NOMO-1 treated with dmso at 0.1 percent for 144 hours (cell line): ENCODE results near the gene BAG1.

ENCODE experiments used
- DNase-seq: peaks from one replicate; lab custom pipeline; 2025; ENCODE audit not compliant: unreplicated experiment; lab: John Stamatoyannopoulos, UW

Gene BAG1

GRCh38 chr9:33264473-33265177 is at the start of gene BAG1, which contains the start of gene CHMP5:
TSS of gene BAG1 (minus strand) at chr9:33264708.
TSS of gene CHMP5 (plus strand) at chr9:33265049. CDS start at chr9:33265079, 30 bp downstream.
- DNase-seq = peak; percentile 100

- DNase-seq = no peak
Observed at GRCh38 chr9:33311953-33312352, 47.4 kb upstream of the BAG1 start.

GRCh38 chr9:33310748-33311147 is 46.2 kb upstream of the BAG1 start:
- no peak for DNase-seq

DNA sequence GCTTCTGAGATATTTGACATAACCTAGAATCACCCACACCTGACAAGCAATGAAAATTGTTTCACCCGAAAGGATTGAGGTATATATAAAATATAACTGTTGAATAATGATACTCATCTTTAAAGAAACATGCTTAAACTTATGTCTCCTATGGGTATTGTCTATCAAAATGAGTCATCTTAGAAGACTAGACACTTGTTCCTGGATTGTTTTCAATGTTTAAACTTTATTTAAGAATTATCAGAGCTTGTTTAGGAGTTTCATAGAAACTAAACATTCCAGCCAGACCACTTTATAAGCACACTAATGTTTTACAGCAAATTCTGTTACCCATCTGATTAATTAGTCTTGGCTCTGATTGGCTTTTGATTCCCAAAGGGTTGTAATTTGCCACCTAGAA is 45.4 kb upstream of the BAG1 start:
- no peak for DNase-seq

DNA sequence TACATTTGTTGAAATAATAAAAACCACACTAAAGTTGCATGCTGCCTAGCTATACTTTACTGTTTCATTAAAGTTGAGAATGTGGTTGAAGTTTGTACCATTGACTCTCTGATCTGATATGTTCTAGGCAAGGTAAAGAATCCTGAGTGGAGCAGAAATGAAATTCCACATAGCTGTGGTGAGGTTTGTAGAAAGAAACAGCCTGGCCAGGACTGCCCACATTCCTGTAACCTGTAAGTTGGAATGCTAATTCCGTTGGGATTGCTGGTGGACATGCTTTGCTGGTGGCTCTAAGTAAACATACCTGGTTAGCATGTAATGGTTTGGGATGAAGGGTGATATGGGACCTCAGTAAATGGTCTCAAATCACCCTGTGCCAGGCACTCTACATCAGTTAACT is 42.6 kb upstream of the BAG1 start:
- DNase-seq = no peak

GRCh38 chr9:33306037-33306436 is 41.5 kb upstream of the BAG1 start:
- no peak for DNase-seq

DNA sequence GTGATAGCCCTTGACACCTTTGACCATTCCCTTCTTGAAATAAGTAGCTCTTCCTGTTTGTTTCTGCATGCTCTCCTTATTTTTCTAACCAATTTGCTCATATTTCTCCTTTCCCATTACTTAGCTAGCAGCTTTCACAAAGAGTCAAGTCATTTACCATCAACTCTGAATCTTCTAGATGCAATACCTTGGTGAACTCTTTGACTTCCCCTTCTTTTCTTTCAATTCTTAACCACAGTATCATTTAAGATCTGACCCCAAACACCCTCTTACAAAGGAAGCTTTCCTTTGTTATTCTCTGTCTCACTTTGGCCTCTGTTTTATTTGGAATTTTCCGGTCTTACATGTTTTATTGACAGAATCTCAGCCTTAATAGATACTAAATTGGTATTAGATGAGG is 39.9 kb upstream of the BAG1 start:
- no peak for DNase-seq

DNA sequence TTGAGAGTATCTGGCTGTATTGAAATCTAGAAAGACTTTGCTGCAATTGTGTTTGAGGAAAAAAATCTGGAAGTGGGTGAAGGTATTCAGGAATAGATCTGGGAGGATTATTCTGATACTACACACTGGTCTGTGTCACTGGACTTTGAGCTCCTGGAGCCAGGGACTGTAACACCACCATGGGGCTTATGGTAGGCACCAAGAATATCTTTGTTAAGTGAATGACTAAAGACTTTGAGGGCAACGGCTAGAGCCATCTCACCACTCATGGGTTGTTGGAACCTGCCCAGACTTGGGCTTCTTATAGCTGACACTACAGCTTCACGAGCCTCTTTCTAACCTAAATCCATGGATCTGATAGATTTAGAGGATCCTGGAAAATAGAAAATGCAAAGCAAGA is 36.0 kb upstream of the BAG1 start:
- no peak for DNase-seq

DNA sequence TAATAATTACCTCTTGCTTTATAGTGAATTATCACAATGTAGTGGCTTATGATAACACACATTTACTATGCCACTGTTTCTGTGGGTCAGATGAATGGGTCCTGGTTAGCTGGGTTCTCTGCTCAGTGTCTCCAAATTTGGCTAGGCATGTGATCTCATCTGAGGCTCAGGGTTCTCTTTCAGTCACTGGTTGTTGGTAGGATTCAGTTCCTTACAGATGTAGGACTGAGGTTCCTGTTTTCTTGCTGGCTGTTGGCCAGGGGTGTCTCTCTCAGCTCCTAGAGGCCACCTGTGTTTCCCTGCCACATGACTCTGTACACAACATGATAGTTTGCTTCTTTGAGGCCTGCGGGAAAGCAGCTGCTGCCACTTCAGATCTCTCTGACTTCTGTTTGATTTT is 32.9 kb upstream of the BAG1 start:
- peak; percentile 91 for DNase-seq

DNA sequence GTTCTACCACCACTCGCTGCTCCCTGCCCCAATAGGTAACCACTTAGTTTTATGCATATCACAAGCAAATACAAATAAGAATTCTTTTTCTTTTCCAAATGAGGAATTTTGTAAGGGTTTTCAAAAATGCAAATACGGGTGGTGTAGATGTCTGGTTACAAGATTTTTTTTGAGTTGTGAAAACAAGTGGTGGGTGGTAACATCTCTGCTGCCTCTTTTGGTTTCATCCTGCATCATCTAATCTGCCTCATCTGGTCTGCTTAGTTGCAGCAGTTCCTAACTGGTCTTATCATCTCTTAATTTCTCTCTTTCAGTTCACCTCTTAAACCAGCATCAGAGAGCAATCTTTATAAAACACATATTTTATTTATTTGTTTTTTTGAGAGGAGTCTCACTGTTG is 31.1 kb upstream of the BAG1 start:
- no peak for DNase-seq

- DNase-seq = no peak
Observed at GRCh38 chr9:33294670-33295432, 30.3 kb upstream of the BAG1 start.

GRCh38 chr9:33293782-33294181 is 29.3 kb upstream of the BAG1 start:
- DNase-seq = no peak

GRCh38 chr9:33291901-33292300 is 27.4 kb upstream of the BAG1 start:
- no peak for DNase-seq

GRCh38 chr9:33291031-33291397 is 26.5 kb upstream of the BAG1 start:
- no peak for DNase-seq

GRCh38 chr9:33290247-33291030 is 25.9 kb upstream of the BAG1 start, which contains the start of gene NFX1:
TSS of gene NFX1 (plus strand) at chr9:33290516. CDS start at chr9:33290573, 57 bp downstream.
- peak; percentile 99 for DNase-seq

GRCh38 chr9:33289936-33290246 is 25.4 kb upstream of the BAG1 start:
- DNase-seq = no peak

DNA sequence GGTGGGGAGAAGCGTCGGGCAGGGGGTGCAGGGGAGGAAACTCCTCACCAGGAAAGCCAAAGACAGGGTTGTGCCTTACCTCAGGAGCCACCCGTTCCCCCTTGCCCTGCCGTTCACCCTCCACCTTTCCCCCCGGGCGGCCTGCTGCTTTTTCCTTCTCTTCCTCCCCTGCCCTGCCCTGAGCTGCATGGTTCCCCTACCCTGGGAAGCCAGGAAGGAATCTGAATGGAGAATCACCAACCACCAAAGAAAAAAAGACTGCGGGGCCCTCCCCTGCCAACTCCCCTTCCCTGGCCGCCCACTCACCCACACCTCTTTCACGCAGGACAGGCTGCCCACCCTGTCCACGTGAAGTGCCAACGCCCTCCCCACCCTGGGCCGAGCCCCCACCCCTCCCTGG is 25.0 kb upstream of the BAG1 start:
- no peak for DNase-seq

GRCh38 chr9:33288828-33289483 is 24.4 kb upstream of the BAG1 start:
- no peak for DNase-seq

DNA sequence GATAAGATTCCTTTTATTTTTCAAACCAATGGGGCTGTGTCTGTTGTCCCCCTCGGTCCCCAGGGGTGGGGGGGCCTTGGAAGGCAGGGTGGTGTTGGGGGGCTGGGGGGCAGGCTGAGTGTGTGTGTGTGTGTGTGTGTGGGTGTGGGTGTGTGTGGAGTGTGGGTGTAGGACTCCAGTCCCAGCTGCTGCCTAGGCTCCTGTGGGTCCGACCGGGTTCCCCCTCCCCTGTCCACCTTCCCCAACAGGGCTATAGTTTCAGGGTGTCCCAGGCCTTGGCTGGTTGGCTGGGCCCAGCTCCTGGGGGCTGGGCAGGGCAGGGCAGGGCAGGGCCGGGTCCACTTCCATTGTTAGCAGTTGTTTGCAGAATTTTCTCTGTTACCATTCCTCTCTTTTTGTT is 23.7 kb upstream of the BAG1 start:
- no peak for DNase-seq

- peak; percentile 76 for DNase-seq
Observed at GRCh38 chr9:33287087-33287490, 22.6 kb upstream of the BAG1 start.

- DNase-seq = no peak
Observed at GRCh38 chr9:33285502-33285901, 21.0 kb upstream of the BAG1 start.
